HG02678 (cell line): ENCODE data around the gene IFT88.

ENCODE experiments used
- ATAC-seq: cut with Tn5 transposase; IDR thresholded peaks from one replicate; pipeline ENCODE4 v1.9.1; 2021; ENCODE audit warnings: mild to moderate bottlenecking, moderate library complexity; ENCODE audit not compliant: unreplicated experiment

IFT88 gene

GRCh38 chr13:20682061-20682460 lies 115.1 kb downstream of the IFT88 start:
- no peak for ATAC-seq

- ATAC-seq: no peak
Observed at GRCh38 chr13:20684041-20684440, 117.1 kb downstream of the IFT88 start.

GRCh38 chr13:20684546-20684945 lies 117.6 kb downstream of the IFT88 start:
- no peak for ATAC-seq

GRCh38 chr13:20685092-20685491 lies 118.1 kb downstream of the IFT88 start:
- no peak for ATAC-seq

- no peak for ATAC-seq
Observed at GRCh38 chr13:20686167-20686566, 119.2 kb downstream of the IFT88 start.

GRCh38 chr13:20686863-20687579 lies 120.1 kb downstream of the IFT88 start:
- no peak for ATAC-seq

GRCh38 chr13:20689291-20689690 lies 122.3 kb downstream of the IFT88 start:
- no peak for ATAC-seq

GRCh38 chr13:20691616-20692015 lies 124.7 kb downstream of the IFT88 start:
- ATAC-seq: no peak

- no peak for ATAC-seq
Observed at GRCh38 chr13:20696073-20696472, 129.1 kb downstream of the IFT88 start.

- no peak for ATAC-seq
Observed at GRCh38 chr13:20699715-20700114, 132.8 kb downstream of the IFT88 start.

- no peak for ATAC-seq
Observed at GRCh38 chr13:20700288-20700687, 133.3 kb downstream of the IFT88 start.

- ATAC-seq: no peak
Observed at GRCh38 chr13:20701461-20701860, 134.5 kb downstream of the IFT88 start.

- ATAC-seq: no peak
Observed at GRCh38 chr13:20702530-20702914, 135.6 kb downstream of the IFT88 start.

- peak; percentile 33 for ATAC-seq
Observed at GRCh38 chr13:20702915-20703779, 136.2 kb downstream of the IFT88 start, which contains the start of gene IL17D. IL17D (plus strand) TSS chr13:20703699; CDS start chr13:20704002, 303 bp downstream.

- peak; percentile 90 for ATAC-seq
Observed at GRCh38 chr13:20703780-20704458, 137.0 kb downstream of the IFT88 start.

GRCh38 chr13:20704459-20705069 lies 137.6 kb downstream of the IFT88 start:
- no peak for ATAC-seq

GRCh38 chr13:20706661-20707060 lies 139.7 kb downstream of the IFT88 start:
- no peak for ATAC-seq

- no peak for ATAC-seq
Observed at GRCh38 chr13:20708216-20708615, 141.3 kb downstream of the IFT88 start.

- ATAC-seq: no peak
Observed at GRCh38 chr13:20709369-20709768, 142.4 kb downstream of the IFT88 start.

GRCh38 chr13:20709782-20710181 lies 142.8 kb downstream of the IFT88 start:
- no peak for ATAC-seq
